SK-N-SH treated with all-trans-retinoic acid at 6 μM for 48 hours (cell line): ENCODE results near the gene CCDC85C.

Experiments used
- ATAC-seq: fragments of 200-7000 bp; cut with Tn5 transposase; 3 replicates; pipeline ENCODE4 v1.9.1; 2020; ENCODE audit warnings: mild to moderate bottlenecking, moderate library complexity
- BACH2 ChIP-seq: fragments of 250-450 bp; sonication (Bioruptor Pico); IDR thresholded peaks from 2 replicates; pipeline ENCODE4 v1.9.0; 2021; ENCODE audit warnings: mild to moderate bottlenecking, borderline replicate concordance
- ESRRG ChIP-seq: fragments of 250-450 bp; sonication (Bioruptor Pico); IDR thresholded peaks from 2 replicates; pipeline ENCODE4 v1.6.1; 2021; ENCODE audit warnings: mild to moderate bottlenecking
- GLIS3 ChIP-seq: fragments of 250-450 bp; sonication (Bioruptor Pico); IDR thresholded peaks from 2 replicates; pipeline ENCODE4 v1.5.0; 2020; ENCODE audit warnings: mild to moderate bottlenecking, moderate library complexity
- ISL1 ChIP-seq: fragments of 250-450 bp; sonication (Bioruptor Pico); IDR thresholded peaks from 2 replicates; pipeline ENCODE4 v2.1.2; 2022; ENCODE audit warnings: mild to moderate bottlenecking, moderate library complexity
- OSR1 ChIP-seq: fragments of 250-450 bp; sonication (Bioruptor Pico); IDR thresholded peaks from 2 replicates; pipeline ENCODE4 v1.8.0; 2022; ENCODE audit warnings: moderate library complexity, mild to moderate bottlenecking, inconsistent platforms
- PPARA ChIP-seq: fragments of 250-450 bp; sonication (Bioruptor Pico); IDR thresholded peaks from 2 replicates; pipeline ENCODE4 v1.5.0; 2020; ENCODE audit warnings: mild to moderate bottlenecking, borderline replicate concordance
- SNAI2 ChIP-seq: fragments of 250-450 bp; sonication (Bioruptor Pico); IDR thresholded peaks from 2 replicates; pipeline ENCODE4 v1.5.0; 2020; ENCODE audit warnings: mild to moderate bottlenecking, moderate library complexity
- TCF4 ChIP-seq: fragments of 250-450 bp; sonication (Bioruptor Pico); IDR thresholded peaks from 2 replicates; pipeline ENCODE4 v1.8.0; 2021; ENCODE audit warnings: mild to moderate bottlenecking, moderate library complexity, borderline replicate concordance
- TOX ChIP-seq: fragments of 250-450 bp; sonication (Bioruptor Pico); IDR thresholded peaks from 2 replicates; pipeline ENCODE4 v1.8.0; 2021; ENCODE audit warnings: mild to moderate bottlenecking, moderate library complexity, borderline replicate concordance
- ZC3H10 ChIP-seq: fragments of 250-450 bp; sonication (Bioruptor Pico); IDR thresholded peaks from 2 replicates; pipeline ENCODE4 v1.5.1; 2021; ENCODE audit warnings: mild to moderate bottlenecking, moderate library complexity
- ZFP3 ChIP-seq: fragments of 250-450 bp; sonication (Bioruptor Pico); IDR thresholded peaks from 2 replicates; pipeline ENCODE4 v1.5.0; 2020; ENCODE audit warnings: mild to moderate bottlenecking, moderate library complexity
- ZNF565 ChIP-seq: fragments of 450-650 bp; formaldehyde crosslinking; conservative IDR thresholded peaks from 2 replicates; pipeline ENCODE4 v1.5.0; 2020; ENCODE audit warnings: low read depth, mild to moderate bottlenecking, moderate library complexity
- ZNF8 ChIP-seq: fragments of 450-650 bp; formaldehyde crosslinking; IDR thresholded peaks from 2 replicates; pipeline ENCODE4 v1.5.0; 2020; ENCODE audit warnings: mild to moderate bottlenecking, moderate library complexity
- TF ChIP-seq, protein P1 (sequence below): fragments of 250-450 bp; sonication (Bioruptor Pico); IDR thresholded peaks from 2 replicates; pipeline ENCODE4 v1.5.0; 2020; ENCODE audit warnings: mild to moderate bottlenecking, moderate library complexity
- TF ChIP-seq, protein P2 (sequence below): fragments of 250-450 bp; sonication (Bioruptor Pico); IDR thresholded peaks from 2 replicates; pipeline ENCODE4 v1.8.0; 2020; ENCODE audit warnings: mild to moderate bottlenecking, moderate library complexity, borderline replicate concordance
- TF ChIP-seq, protein P3 (sequence below): fragments of 250-450 bp; sonication (Bioruptor Pico); IDR thresholded peaks from 2 replicates; pipeline ENCODE4 v1.5.1; 2020; ENCODE audit warnings: low read depth, mild to moderate bottlenecking, moderate library complexity
- TF ChIP-seq, protein P4 (sequence below): fragments of 250-450 bp; sonication (Bioruptor Pico); IDR thresholded peaks from 2 replicates; pipeline ENCODE4 v1.8.0; 2021; ENCODE audit warnings: low read depth, mild to moderate bottlenecking, moderate library complexity, borderline replicate concordance

Gene CCDC85C

GRCh38 chr14:99572173-99572999, 31.6 kb downstream of the CCDC85C start:
- no peak for ATAC-seq
- TF ChIP-seq OSR1 (CRISPR knock-in tag) (no peak), ZFP3 (CRISPR knock-in tag) (no peak), ZNF8 (CRISPR knock-in tag) (no peak), TCF4 (CRISPR knock-in tag) (peak; percentile 84), BACH2 (no peak), ZNF565 (CRISPR knock-in tag) (no peak)
- TF ChIP-seq, protein P1, sequence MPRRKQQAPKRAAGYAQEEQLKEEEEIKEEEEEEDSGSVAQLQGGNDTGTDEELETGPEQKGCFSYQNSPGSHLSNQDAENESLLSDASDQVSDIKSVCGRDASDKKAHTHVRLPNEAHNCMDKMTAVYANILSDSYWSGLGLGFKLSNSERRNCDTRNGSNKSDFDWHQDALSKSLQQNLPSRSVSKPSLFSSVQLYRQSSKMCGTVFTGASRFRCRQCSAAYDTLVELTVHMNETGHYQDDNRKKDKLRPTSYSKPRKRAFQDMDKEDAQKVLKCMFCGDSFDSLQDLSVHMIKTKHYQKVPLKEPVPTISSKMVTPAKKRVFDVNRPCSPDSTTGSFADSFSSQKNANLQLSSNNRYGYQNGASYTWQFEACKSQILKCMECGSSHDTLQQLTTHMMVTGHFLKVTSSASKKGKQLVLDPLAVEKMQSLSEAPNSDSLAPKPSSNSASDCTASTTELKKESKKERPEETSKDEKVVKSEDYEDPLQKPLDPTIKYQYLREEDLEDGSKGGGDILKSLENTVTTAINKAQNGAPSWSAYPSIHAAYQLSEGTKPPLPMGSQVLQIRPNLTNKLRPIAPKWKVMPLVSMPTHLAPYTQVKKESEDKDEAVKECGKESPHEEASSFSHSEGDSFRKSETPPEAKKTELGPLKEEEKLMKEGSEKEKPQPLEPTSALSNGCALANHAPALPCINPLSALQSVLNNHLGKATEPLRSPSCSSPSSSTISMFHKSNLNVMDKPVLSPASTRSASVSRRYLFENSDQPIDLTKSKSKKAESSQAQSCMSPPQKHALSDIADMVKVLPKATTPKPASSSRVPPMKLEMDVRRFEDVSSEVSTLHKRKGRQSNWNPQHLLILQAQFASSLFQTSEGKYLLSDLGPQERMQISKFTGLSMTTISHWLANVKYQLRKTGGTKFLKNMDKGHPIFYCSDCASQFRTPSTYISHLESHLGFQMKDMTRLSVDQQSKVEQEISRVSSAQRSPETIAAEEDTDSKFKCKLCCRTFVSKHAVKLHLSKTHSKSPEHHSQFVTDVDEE (CRISPR knock-in tag): peak; percentile 23; the same call in 1 of the 2 replicates

DNA sequence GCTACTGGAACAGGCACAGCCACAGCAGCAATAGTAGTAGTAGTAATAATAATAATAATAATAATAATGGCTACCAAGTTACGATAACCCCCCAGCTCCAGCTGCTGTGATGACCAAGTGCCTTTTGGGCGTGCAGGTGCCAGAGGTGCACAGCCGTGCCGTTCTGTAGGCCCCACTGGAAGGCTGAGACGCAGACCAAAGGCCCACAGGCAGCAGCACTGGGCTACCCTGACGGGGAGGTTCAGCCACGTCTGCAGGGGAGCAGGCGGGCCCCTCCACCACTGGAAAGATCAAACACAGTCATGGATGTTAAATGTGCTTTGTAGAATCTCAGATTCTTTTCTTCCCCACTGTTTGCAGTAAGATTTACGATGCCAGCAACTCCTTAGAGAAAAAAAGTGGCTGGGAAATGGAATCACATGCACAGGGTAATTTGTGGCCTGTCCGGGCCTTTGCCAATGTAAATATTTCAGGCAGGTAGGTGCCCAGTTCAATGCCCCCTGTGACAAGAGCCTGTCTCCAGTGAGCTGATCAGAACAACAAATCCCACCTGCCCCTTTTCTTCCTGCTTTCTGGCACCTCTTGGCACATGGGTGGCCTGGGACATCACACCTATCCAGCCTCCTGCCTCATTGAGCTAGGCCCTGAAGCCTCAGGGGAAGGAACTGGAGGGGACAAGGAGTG, 32.6 kb downstream of the CCDC85C start:
- TF ChIP-seq ISL1: peak; percentile 32; the same call in 1 of the 2 replicates
- TF ChIP-seq, protein P1 (CRISPR knock-in tag): no peak
- no peak for ATAC-seq

DNA sequence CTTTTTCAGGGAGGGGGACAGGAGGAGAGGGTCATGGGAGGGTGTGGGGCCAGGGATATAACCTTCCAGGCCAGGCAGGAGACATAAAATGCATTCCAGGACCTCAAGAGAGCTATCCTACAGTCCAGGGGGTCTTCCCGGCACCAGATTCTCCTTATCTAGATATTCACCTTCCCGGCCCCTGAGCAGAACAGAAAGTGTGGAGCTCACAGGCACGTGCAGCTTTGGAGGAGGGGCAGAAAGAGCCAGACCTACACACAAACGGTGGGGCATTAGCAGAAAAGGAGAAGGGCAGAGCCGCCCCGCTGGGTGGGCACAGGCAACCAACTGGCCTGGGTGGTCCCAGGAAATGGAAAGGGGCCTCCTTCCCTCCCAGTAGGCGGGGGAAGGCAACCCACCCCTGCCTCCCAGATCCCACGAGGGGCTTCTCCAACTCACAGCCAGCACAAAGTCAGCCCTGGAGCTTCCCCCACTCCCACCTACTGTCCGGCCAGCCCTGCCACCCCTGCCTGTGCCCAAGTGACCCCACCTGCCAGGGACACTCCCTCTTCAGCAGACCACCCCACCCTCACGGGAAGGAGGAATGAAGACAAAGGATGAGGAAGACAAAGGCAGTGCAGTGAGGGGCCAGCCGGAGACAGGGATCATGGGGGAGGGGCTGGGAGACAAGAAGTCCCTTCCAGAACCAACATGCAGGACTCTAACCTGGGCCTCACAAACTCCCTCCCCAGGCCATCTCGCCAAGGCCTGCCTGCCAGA, 33.3 kb downstream of the CCDC85C start:
- ATAC-seq: no peak
- TF ChIP-seq TCF4 (CRISPR knock-in tag) (no peak), ZNF565 (CRISPR knock-in tag) (no peak), ESRRG (CRISPR knock-in tag) (no peak), PPARA (no peak), TOX (CRISPR knock-in tag) (no peak)
- TF ChIP-seq, protein P2, sequence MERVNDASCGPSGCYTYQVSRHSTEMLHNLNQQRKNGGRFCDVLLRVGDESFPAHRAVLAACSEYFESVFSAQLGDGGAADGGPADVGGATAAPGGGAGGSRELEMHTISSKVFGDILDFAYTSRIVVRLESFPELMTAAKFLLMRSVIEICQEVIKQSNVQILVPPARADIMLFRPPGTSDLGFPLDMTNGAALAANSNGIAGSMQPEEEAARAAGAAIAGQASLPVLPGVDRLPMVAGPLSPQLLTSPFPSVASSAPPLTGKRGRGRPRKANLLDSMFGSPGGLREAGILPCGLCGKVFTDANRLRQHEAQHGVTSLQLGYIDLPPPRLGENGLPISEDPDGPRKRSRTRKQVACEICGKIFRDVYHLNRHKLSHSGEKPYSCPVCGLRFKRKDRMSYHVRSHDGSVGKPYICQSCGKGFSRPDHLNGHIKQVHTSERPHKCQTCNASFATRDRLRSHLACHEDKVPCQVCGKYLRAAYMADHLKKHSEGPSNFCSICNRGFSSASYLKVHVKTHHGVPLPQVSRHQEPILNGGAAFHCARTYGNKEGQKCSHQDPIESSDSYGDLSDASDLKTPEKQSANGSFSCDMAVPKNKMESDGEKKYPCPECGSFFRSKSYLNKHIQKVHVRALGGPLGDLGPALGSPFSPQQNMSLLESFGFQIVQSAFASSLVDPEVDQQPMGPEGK (CRISPR knock-in tag): no peak

DNA sequence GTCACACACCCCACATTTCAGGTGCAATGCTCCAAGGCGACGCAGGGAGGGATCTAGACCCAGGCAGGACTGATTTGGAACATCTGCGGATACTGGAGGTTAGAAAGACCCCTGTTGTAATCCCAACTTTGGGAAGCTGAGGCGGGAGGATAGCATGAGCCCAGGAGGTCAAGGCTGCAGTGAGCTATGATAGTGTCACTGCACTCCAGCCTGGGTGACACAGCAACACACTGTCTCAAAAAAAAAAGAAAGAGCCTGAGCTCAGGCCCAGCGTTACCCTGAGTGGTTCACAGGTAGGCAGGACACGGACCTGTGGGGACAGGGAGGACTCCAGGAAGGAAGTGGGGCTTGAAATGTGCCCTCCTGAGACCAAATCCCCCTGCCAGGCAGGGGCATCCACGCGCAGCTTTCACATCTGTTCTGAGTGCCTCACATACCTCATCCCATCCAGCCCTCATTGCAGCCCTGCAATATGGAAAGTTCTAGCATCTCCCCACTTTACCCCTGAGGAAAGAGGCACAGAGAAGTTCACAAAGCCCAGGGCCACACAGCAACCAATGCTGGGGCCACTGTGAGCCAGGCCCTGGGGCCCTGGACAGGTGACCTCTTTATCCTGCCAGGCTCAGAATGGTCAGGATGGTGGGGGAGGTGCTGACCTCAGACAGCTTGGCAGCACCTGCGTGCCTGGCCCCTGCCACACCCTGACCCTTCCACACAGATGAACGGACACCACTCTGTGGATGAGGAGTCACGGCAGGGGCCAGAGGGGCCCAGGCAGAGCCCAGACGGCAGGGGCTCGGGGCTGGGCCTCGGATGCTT, 34.1 kb downstream of the CCDC85C start:
- ATAC-seq: no peak
- TF ChIP-seq, protein P3, sequence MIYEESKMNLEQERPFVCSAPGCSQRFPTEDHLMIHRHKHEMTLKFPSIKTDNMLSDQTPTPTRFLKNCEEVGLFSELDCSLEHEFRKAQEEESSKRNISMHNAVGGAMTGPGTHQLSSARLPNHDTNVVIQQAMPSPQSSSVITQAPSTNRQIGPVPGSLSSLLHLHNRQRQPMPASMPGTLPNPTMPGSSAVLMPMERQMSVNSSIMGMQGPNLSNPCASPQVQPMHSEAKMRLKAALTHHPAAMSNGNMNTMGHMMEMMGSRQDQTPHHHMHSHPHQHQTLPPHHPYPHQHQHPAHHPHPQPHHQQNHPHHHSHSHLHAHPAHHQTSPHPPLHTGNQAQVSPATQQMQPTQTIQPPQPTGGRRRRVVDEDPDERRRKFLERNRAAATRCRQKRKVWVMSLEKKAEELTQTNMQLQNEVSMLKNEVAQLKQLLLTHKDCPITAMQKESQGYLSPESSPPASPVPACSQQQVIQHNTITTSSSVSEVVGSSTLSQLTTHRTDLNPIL: no peak
- no peak for TF ChIP-seq SNAI2
- TF ChIP-seq, protein P1 (CRISPR knock-in tag): no peak
- no peak for TF ChIP-seq GLIS3 (CRISPR knock-in tag)
- TF ChIP-seq ZC3H10 (CRISPR knock-in tag): no peak
- no peak for TF ChIP-seq ZFP3 (CRISPR knock-in tag)
- TF ChIP-seq, protein P4, sequence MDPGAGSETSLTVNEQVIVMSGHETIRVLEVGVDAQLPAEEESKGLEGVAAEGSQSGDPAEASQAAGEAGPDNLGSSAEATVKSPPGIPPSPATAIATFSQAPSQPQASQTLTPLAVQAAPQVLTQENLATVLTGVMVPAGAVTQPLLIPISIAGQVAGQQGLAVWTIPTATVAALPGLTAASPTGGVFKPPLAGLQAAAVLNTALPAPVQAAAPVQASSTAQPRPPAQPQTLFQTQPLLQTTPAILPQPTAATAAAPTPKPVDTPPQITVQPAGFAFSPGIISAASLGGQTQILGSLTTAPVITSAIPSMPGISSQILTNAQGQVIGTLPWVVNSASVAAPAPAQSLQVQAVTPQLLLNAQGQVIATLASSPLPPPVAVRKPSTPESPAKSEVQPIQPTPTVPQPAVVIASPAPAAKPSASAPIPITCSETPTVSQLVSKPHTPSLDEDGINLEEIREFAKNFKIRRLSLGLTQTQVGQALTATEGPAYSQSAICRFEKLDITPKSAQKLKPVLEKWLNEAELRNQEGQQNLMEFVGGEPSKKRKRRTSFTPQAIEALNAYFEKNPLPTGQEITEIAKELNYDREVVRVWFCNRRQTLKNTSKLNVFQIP (CRISPR knock-in tag): no peak
- TF ChIP-seq OSR1 (CRISPR knock-in tag): no peak
- TF ChIP-seq ZNF565 (CRISPR knock-in tag): no peak
- no peak for TF ChIP-seq TCF4 (CRISPR knock-in tag)
